Adipocyte (in vitro differentiated cells): Measurements from ENCODE around the gene CFAP45.
A peak's percentile ranks its signal among the peaks of the same experiment; 100 is the strongest.

Experiments
- DNase-seq: peaks from one replicate; pipeline ENCODE4 v3.0.0-alpha.2; 2015; ENCODE audit warnings: low read depth
- H3K27me3 ChIP-seq: replicated peaks from 2 replicates; pipeline ENCODE4 v1.7.0; 2013; ENCODE audit warnings: mild to moderate bottlenecking, low read length, moderate library complexity; ENCODE audit not compliant: control insufficient read depth, insufficient read depth
- H3K36me3 ChIP-seq: 2 replicates; pipeline ENCODE4 v1.7.0; 2013; ENCODE audit warnings: low read length, mild to moderate bottlenecking, moderate library complexity; ENCODE audit not compliant: control insufficient read depth, insufficient read depth, severe bottlenecking
- H3K4me1 ChIP-seq: 2 replicates; pipeline ENCODE4 v1.7.0; 2013; ENCODE audit warnings: mild to moderate bottlenecking, low read length, moderate library complexity; ENCODE audit not compliant: control insufficient read depth, insufficient read depth
- H3K4me3 ChIP-seq: 2 replicates; pipeline ENCODE4 v1.7.0; 2013; ENCODE audit warnings: mild to moderate bottlenecking, low read length, moderate library complexity
- H3K9ac ChIP-seq: 2 replicates; pipeline ENCODE4 v1.7.0; 2013; ENCODE audit warnings: mild to moderate bottlenecking, low read length, moderate library complexity
- H3K9me3 ChIP-seq: 2 replicates; pipeline ENCODE4 v1.7.0; 2013; ENCODE audit warnings: mild to moderate bottlenecking, low read length, moderate library complexity; ENCODE audit not compliant: control insufficient read depth

The CFAP45 gene

GRCh38 chr1:159941591-159942560 is 41.9 kb upstream of the CFAP45 start:
- H3K4me1 ChIP-seq, result peaks cover 13% of the 10 kb centered on the region
- H3K4me3 ChIP-seq, result no peak overlapping the region

DNA sequence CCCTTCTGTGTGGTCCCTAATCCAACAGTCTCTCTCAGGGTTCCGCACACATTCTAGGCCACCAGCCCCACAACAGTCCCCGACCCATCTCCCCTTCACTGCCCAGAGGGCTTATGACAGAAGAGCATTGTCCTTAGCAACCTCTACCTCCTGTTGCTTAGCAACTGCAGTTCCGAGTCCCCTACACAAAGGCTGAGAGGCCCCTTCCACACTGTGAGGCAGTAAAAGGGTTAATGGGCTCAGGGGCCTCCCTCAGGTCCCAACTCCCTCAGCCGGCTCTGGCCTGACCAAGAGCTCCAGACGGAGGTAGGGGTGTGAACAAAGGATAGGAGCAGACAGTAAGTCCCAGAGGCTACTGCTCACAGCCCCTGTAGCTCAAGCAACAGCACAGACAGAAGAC is 41.2 kb upstream of the CFAP45 start:
- no peak overlapping the region for H3K4me3 ChIP-seq
- no peak for DNase-seq
- no peaks in the 10 kb centered on the region for H3K36me3 ChIP-seq
- H3K4me1 ChIP-seq, result peaks cover 13% of the 10 kb centered on the region
- H3K9ac ChIP-seq, result no peak overlapping the region
- peaks cover 47% of the 10 kb centered on the region for H3K27me3 ChIP-seq
- H3K9me3 ChIP-seq, result no peaks in the 10 kb centered on the region

More at GRCh38 chr1:159941591-159942560, 41.9 kb upstream of the CFAP45 start:
- peaks cover 47% of the 10 kb centered on the region for H3K27me3 ChIP-seq
- no peaks in the 10 kb centered on the region for H3K9me3 ChIP-seq
- H3K36me3 ChIP-seq, result no peaks in the 10 kb centered on the region
- no peak for DNase-seq
- no peak overlapping the region for H3K9ac ChIP-seq

- peaks cover 4% of the 10 kb centered on the region for H3K4me1 ChIP-seq
- H3K9ac ChIP-seq, result no peak overlapping the region
- H3K36me3 ChIP-seq, result no peaks in the 10 kb centered on the region
- no peak overlapping the region for H3K4me3 ChIP-seq
- no peak for DNase-seq
- H3K9me3 ChIP-seq, result no peaks in the 10 kb centered on the region
- peaks cover 50% of the 10 kb centered on the region for H3K27me3 ChIP-seq
Measured at GRCh38 chr1:159940006-159940620, 40.1 kb upstream of the CFAP45 start.

GRCh38 chr1:159939678-159940002 is 39.7 kb upstream of the CFAP45 start:
- peaks cover 47% of the 10 kb centered on the region for H3K27me3 ChIP-seq
- H3K36me3 ChIP-seq, result no peaks in the 10 kb centered on the region
- no peak for DNase-seq
- no peak overlapping the region for H3K4me3 ChIP-seq
- no peak overlapping the region for H3K9ac ChIP-seq
- no peaks in the 10 kb centered on the region for H3K9me3 ChIP-seq
- peaks cover 4% of the 10 kb centered on the region for H3K4me1 ChIP-seq

DNA sequence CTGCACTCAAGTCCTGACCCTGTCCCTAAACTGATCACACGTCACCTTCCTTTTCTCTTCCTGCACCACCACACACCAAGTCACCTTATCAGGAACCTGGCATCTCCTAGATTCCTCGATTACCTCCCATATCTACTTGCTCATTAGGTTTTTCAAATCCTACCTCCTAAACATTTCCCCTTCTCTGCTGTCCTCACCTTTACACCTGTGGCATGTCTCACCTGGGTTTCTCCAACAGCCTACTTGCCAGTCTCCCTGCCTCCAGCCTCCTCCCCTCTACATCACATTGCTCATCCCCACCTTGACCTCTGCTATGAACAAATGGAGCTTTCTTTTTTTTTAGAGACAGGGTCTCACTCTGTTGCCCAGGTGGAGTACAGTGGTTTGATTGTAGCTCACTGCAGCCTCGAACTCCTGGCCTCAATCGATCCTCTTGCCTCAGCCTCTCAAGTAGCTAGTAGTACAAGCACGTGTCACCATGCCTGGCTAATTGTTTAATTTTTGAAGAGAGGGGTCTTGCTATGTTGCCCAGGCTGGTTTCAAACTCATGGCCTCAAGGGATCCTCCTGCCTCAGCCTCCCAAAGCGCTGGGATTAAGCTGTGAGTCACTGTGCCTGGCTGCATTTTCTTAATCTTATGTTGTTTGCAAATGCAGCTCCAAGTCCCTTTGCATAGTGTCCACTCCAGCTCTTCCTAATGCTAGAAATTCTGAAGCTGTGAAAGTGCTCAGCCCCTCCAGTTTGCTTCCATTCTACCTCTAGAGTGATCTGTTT is 39.1 kb upstream of the CFAP45 start:
- no peak for DNase-seq
- peaks cover 4% of the 10 kb centered on the region for H3K4me1 ChIP-seq
- H3K9me3 ChIP-seq, result no peaks in the 10 kb centered on the region
- H3K4me3 ChIP-seq, result no peak overlapping the region
- no peak overlapping the region for H3K9ac ChIP-seq
- H3K36me3 ChIP-seq, result no peaks in the 10 kb centered on the region
- peaks cover 45% of the 10 kb centered on the region for H3K27me3 ChIP-seq

GRCh38 chr1:159938211-159938852 is 38.4 kb upstream of the CFAP45 start:
- Histone ChIP-seq H3K4me1 (peaks cover 4% of the 10 kb centered on the region), H3K4me3 (no peak overlapping the region), H3K9ac (no peak overlapping the region), H3K36me3 (no peaks in the 10 kb centered on the region), H3K27me3 (peaks cover 38% of the 10 kb centered on the region), H3K9me3 (no peaks in the 10 kb centered on the region)
- DNase-seq, result no peak

- DNase-seq, result no peak
- Histone ChIP-seq H3K27me3 (peaks cover 34% of the 10 kb centered on the region), H3K9me3 (no peaks in the 10 kb centered on the region), H3K4me3 (no peak overlapping the region), H3K36me3 (no peaks in the 10 kb centered on the region), H3K4me1 (peaks cover 4% of the 10 kb centered on the region), H3K9ac (no peak overlapping the region)
Measured at GRCh38 chr1:159937054-159937750, 37.2 kb upstream of the CFAP45 start.

DNA sequence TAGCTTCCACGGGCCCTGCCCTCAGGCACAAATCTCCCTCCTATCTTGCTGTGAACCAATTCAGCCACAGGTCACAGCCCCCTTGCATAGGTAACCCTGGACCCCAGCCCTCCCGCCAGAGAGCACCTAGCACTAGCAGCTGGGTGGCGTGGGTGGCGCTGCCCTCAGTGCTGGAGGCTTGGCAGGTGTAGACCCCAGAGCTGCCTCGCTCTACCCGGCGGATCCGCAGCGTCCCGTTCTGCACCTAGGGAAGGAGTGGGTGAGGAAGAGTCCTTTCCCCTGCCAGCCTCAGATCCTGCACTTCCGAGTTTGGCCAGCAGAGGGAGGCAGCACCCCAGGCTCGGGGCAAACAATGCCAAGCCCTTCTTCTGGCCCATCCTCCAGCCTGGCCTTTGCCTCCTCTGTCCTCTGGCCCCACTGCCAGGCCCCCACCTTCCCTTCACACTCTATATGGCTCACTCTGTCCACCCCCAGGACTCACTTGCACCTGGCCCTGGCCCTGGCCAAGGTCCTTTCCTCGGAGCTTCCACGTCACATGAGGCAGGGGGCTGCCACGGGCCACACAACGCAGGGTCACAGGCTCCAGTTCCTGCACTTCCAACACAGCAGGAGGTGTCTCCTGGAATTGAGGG is 36.4 kb upstream of the CFAP45 start:
- H3K27me3 ChIP-seq, result peaks cover 26% of the 10 kb centered on the region
- no peaks in the 10 kb centered on the region for H3K36me3 ChIP-seq
- H3K9me3 ChIP-seq, result no peaks in the 10 kb centered on the region
- H3K9ac ChIP-seq, result no peak overlapping the region
- H3K4me3 ChIP-seq, result no peak overlapping the region
- peaks cover 4% of the 10 kb centered on the region for H3K4me1 ChIP-seq
- peak; percentile 67 for DNase-seq

DNA sequence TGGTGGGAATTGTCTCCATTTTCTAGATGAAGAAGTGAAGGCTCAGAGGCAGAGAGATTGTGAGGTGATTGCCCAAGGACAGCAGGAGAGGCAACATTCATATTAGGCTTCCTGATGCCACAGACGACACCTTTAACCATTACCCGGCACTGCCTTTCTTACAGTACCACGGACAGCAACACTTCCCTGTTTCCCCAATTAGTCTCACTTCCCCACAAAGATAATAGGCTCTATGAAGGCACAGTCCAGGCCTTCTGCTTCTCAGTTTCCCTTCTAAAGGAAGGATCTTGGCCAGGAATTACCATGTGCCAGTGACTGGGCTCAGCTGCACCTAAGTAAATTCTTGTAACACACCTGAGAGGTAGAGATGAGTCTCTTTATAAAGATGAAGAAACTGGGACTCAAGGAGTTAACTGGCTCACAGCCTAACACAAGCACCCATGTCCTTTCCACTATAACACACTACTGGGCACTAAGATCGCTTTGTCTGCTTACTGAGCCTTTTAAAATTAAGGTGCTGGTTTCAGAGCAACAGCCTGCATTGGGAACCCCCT is 35.8 kb upstream of the CFAP45 start:
- no peak for DNase-seq
- Histone ChIP-seq H3K4me1 (peaks cover 4% of the 10 kb centered on the region), H3K9ac (no peak overlapping the region), H3K9me3 (no peaks in the 10 kb centered on the region), H3K4me3 (no peak overlapping the region), H3K27me3 (peaks cover 20% of the 10 kb centered on the region), H3K36me3 (no peaks in the 10 kb centered on the region)

DNA sequence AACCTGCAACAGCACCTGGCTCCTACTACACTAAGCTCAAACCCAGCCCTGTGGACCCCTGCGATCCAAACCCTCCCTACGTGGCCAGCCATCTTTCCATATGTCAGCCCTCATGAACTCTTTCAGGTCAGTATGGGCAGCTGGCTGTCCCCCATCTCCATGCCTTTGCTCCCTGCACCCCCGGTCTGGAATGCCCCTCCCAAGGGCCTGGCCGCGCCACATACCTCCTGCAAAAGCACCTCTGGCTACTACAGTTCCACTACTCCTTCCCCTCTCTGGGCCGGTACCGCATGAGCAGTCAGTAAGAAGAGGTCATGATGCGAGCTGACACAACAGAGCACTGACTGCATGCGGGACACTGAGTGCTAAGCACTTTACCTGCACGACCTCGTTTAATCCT is 35.3 kb upstream of the CFAP45 start:
- H3K27me3 ChIP-seq, result peaks cover 17% of the 10 kb centered on the region
- H3K4me3 ChIP-seq, result no peak overlapping the region
- H3K9ac ChIP-seq, result no peak overlapping the region
- H3K4me1 ChIP-seq, result peaks cover 4% of the 10 kb centered on the region
- H3K36me3 ChIP-seq, result no peaks in the 10 kb centered on the region
- H3K9me3 ChIP-seq, result no peaks in the 10 kb centered on the region
- no peak for DNase-seq
